Fibroblast of lung (primary cell): ENCODE data around the gene NEU2.

Source experiments
- CTCF ChIP-seq, 2 donors: IDR thresholded peaks in 1 of 2; conservative IDR thresholded peaks in 1 of 2; 1 replicate in 1 of 2; 2 replicates in 1 of 2; pipeline ENCODE4 v1.5.1; 2011 to 2012; ENCODE audit warnings: low read length in 2 of 2, control low read depth in 1 of 2, inconsistent platforms in 1 of 2, low read depth in 1 of 2, mild to moderate bottlenecking in 1 of 2
- EZH2 ChIP-seq: IDR thresholded peaks from 2 replicates; pipeline ENCODE4 v1.5.1; 2012; ENCODE audit warnings: low read length, control low read depth, mild to moderate bottlenecking; ENCODE audit errors: missing control alignments

GRCh38 chr2:233051241-233052149 lies 19.0 kb downstream of the NEU2 start:
- TF ChIP-seq CTCF (conservative IDR thresholded peaks at IDR 0.05 in 1 of 2, IDR thresholded peaks at IDR 0.05 in 1 of 2; ENCODE audit: low read depth in 1 of 2, low read length in 2 of 2) (no peak), EZH2 (no peak)
